ENCODE results near the gene CHIC1. TPM values are rescaled to one million over a fixed set of nuclear protein-coding genes. Genes with fewer than 3 reads are reported as not detected.
"Not testable (repeated sequence)": the region's sequence is repeated elsewhere in the genome, so short reads cannot be mapped to it uniquely, and the experiment has no call there.

Gene CHIC1
- total RNA-seq, 1 experiment from 2014 or later = 2.5 TPM

DNA sequence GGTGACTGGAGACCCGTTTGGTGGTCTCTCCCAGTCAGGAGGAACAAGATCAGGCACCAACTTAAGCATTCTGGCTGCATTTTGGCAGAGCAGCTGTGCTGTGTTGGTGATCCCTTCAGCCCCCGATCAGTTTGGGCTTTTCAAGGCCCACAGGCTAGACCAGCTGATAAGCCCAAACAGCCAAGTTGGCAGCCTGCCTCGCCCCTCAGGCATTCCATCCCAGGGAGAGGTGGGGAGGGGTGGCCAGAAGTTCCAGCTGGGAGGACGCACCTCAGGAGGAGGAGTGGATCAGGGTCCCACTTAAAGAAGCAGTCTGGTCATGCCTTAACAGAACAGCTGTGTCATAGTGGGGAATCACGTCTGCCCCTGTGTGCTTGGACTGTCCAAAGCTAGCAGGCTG is 105.8 kb downstream of the CHIC1 start:
- H3K4me3 ChIP-seq = no peak overlapping the region
- no peaks in the 10 kb centered on the region for H3K9me3 ChIP-seq
- H3K27me3 ChIP-seq = no peaks in the 10 kb centered on the region
- H3K36me3 ChIP-seq = no peaks in the 10 kb centered on the region
- no peak for DNase-seq

GRCh38 chrX:73681408-73681807 is 118.4 kb downstream of the CHIC1 start:
- no peaks in the 10 kb centered on the region for H3K9me3 ChIP-seq
- no peak overlapping the region for H3K4me3 ChIP-seq
- no peak for DNase-seq
- H3K27me3 ChIP-seq = no peaks in the 10 kb centered on the region
- no peaks in the 10 kb centered on the region for H3K36me3 ChIP-seq

DNA sequence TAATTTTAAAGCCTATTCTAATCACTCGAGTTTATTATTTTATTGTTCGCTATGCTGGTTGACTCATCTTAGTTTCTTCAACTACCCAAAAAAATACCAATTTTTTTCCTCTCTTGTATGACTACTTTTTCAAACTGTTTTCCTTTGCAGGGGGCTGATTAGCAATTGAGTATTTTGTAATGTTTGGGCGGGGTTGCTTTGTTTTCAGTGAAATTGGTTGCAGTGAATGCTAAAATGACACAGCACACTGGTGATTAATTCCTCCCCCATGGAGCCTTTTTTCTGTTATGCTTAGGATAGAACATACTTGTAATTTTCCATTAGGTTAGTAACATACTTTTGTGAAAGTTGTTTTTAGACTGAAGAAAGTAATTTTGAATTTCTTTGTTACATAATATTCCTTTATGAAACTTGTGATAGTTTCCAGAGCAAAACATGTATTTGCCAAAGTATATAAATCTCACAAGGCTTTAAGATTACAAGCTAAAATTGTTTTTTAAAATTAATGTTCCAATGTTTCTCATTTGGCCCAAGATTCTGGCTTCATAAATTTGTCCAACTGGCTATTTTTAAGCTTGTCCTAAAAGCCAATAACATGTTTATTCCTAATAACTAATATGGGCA is 120.4 kb downstream of the CHIC1 start:
- no peaks in the 10 kb centered on the region for H3K9me3 ChIP-seq
- no peak for DNase-seq
- no peaks in the 10 kb centered on the region for H3K27me3 ChIP-seq

DNA sequence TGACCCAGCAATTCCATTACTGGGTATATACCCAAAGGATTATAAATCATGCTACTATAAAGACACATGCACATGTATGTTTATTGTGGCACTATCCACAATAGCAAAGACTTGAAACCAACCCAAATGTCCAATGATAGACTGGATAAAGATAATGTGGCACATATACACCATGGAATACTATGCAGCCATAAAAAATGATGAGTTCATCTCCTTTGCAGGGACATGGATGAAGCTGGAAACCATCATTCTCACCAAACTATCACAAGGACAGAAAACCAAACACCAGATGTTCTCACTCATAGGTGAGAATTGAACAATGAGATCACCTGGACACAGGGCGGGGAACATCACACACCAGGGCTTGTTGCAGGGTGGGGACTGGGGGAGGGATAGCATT is 144.0 kb downstream of the CHIC1 start:
- not testable (repeated sequence) for H3K36me3 ChIP-seq, DNase-seq, H3K9me3 ChIP-seq

More for the DNA sequence above, 120.4 kb downstream of the CHIC1 start:
- H3K4me3 ChIP-seq = no peak overlapping the region
- no peaks in the 10 kb centered on the region for H3K36me3 ChIP-seq

GRCh38 chrX:73728602-73729001 is 165.6 kb downstream of the CHIC1 start:
- Histone ChIP-seq H3K36me3 (no peaks in the 10 kb centered on the region), H3K27me3 (no peaks in the 10 kb centered on the region), H3K4me3 (no peak overlapping the region), H3K9me3 (no peaks in the 10 kb centered on the region)
- DNase-seq = no peak

More for the DNA sequence above, 144.0 kb downstream of the CHIC1 start:
- not testable (repeated sequence) for H3K27me3 ChIP-seq, H3K4me3 ChIP-seq

Other genes starting within 250 kb of the CHIC1 start
- gene CDX4, start 116.1 kb upstream of the CHIC1 start, total RNA-seq (2014; rRNA removed; shearing (Covaris generic); ENCODE audit: low replicate concordance) = not detected in 2 replicates

All from MG63 (cell line).